ENCODE results near the gene PLEK.
"Not testable (repeated sequence)": the region's sequence is repeated elsewhere in the genome, so short reads cannot be mapped to it uniquely, and the experiment has no call there.

PLEK gene

DNA sequence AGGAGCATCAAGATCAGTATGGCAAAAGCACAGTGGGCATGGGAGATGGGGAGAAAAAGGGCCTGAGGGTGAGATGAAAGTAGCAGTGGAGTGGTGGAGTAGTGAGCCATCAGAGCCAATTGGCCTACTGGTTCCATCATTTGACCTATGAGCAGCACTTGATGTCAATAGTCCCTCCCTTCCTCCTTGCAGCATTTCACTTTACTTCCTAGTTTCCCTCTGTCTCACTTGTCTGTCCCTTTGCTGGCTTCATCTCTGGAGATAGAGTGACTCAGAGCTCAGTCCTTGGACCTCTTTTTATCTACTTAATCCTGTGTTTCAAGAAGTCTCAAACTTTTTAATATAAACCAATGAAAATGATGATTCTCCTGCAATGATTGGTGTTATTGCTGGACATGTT is 69.9 kb downstream of the PLEK start:
- no peak overlapping the region for H3K27ac ChIP-seq (ENCODE audit: low read length)
- H3K4me3 ChIP-seq (ENCODE audit: low read depth in 1 of 2, low read length in 2 of 2), result no peak overlapping the region
- no peaks in the 10 kb centered on the region for H3K9me3 ChIP-seq (ENCODE audit: control insufficient read depth in 1 of 2, low read length in 2 of 2)
- H3K4me1 ChIP-seq (ENCODE audit: control insufficient read depth in 1 of 2, insufficient read depth in 2 of 2, low read length in 2 of 2), result no peaks in the 10 kb centered on the region
- no peaks in the 10 kb centered on the region for H3K36me3 ChIP-seq (ENCODE audit: control insufficient read depth in 1 of 2, insufficient read depth in 2 of 2, low read length in 2 of 2)
- H3K27me3 ChIP-seq (ENCODE audit: low read depth, low read length), result no peaks in the 10 kb centered on the region

DNA sequence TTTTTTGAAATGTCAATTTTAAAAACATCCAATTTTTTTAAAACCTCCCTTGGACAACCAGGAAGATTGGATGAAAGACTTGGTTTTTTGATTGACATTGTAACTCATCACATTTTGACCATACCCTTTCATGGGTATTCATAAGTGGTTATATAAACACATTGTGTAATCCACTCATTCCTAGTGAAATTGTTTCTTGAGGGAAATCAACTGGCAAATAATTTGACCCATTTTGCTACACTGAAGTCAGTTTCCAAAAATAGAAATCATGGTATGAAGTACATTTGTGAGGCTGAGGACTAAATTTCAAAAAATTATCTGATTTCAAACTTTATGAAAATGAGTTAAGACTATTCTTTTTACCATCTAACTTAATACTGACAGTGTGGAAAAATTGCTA is 70.5 kb downstream of the PLEK start:
- Histone ChIP-seq H3K36me3 (ENCODE audit: control insufficient read depth in 1 of 2, insufficient read depth in 2 of 2, low read length in 2 of 2) (no peaks in the 10 kb centered on the region), H3K9me3 (ENCODE audit: control insufficient read depth in 1 of 2, low read length in 2 of 2) (no peaks in the 10 kb centered on the region), H3K4me3 (ENCODE audit: low read depth in 1 of 2, low read length in 2 of 2) (no peak overlapping the region), H3K27me3 (ENCODE audit: low read depth, low read length) (no peaks in the 10 kb centered on the region), H3K4me1 (ENCODE audit: control insufficient read depth in 1 of 2, insufficient read depth in 2 of 2, low read length in 2 of 2) (no peaks in the 10 kb centered on the region), H3K27ac (ENCODE audit: low read length) (no peak overlapping the region)

DNA sequence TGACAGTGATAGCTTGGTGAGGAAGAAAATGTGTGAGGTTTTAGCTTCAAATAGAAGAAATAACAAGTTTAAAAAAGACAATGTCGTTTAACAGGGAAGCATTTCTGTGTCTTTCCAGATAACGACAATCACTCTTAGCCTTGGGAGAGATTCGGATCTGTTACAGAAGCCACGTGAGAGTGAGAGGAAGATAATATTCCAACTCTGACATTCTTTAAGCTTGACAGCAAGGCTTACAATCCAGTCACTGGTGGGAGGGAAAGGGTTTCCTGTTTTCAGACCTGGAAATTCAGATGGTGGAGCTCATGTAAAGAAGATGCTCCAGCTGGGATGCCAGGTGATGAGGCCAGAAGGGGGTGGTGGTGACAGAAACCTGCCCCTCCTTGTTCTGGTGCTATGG is 71.2 kb downstream of the PLEK start:
- Histone ChIP-seq H3K9me3 (ENCODE audit: control insufficient read depth in 1 of 2, low read length in 2 of 2) (no peaks in the 10 kb centered on the region), H3K4me1 (ENCODE audit: control insufficient read depth in 1 of 2, insufficient read depth in 2 of 2, low read length in 2 of 2) (peaks cover under 1 to 5% of the 10 kb centered on the region in 2 donors), H3K36me3 (ENCODE audit: control insufficient read depth in 1 of 2, insufficient read depth in 2 of 2, low read length in 2 of 2) (no peaks in the 10 kb centered on the region), H3K4me3 (ENCODE audit: low read depth in 1 of 2, low read length in 2 of 2) (no peak overlapping the region), H3K27ac (ENCODE audit: low read length) (no peak overlapping the region), H3K27me3 (ENCODE audit: low read depth, low read length) (no peaks in the 10 kb centered on the region)

DNA sequence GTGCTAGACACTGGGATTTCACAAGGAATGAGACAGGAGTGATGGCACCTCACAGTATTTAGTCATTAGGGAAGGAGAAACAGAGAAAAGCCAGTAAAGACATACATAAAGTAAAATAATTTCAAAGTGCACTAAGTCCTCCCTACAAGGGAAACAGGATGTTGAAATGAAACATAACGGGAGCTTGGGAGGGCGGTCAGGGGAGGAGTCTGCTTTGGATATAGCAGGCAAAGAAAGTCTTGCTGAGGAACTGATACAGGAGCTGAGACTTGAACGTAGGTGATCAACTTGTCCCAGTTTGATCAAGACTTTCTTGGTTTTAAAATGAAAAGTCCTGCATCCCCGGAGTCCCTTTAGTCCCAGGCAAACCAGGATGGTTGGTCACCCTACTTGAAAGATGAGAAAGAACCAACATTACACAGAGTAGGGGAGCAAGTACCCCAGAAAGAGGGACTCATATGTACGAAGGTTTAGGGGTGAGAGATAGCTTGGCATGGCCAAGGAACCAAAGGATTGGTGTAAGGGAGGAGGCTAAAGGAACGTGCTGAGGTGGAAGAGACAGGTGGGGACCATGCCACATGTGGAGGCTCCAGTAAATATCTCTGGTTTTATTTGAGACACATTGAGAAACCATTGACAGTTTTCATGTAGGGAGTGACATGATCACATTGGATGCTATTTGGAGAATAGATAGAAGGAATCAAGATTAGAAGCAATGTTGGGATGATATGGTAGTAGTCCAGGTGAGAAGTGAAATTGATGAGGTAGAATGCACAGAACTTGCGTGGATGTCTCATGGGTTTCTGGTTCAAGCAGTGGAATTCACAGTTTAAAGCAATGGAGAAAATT is 73.6 kb downstream of the PLEK start:
- H3K27ac ChIP-seq (ENCODE audit: low read length), result no peak overlapping the region
- peaks cover 3 to 10% of the 10 kb centered on the region in 2 donors for H3K4me1 ChIP-seq (ENCODE audit: control insufficient read depth in 1 of 2, insufficient read depth in 2 of 2, low read length in 2 of 2)
- H3K9me3 ChIP-seq (ENCODE audit: control insufficient read depth in 1 of 2, low read length in 2 of 2), result no peaks in the 10 kb centered on the region
- no peaks in the 10 kb centered on the region for H3K36me3 ChIP-seq (ENCODE audit: control insufficient read depth in 1 of 2, insufficient read depth in 2 of 2, low read length in 2 of 2)
- H3K27me3 ChIP-seq (ENCODE audit: low read depth, low read length), result no peaks in the 10 kb centered on the region
- no peak overlapping the region for H3K4me3 ChIP-seq (ENCODE audit: low read depth in 1 of 2, low read length in 2 of 2)

DNA sequence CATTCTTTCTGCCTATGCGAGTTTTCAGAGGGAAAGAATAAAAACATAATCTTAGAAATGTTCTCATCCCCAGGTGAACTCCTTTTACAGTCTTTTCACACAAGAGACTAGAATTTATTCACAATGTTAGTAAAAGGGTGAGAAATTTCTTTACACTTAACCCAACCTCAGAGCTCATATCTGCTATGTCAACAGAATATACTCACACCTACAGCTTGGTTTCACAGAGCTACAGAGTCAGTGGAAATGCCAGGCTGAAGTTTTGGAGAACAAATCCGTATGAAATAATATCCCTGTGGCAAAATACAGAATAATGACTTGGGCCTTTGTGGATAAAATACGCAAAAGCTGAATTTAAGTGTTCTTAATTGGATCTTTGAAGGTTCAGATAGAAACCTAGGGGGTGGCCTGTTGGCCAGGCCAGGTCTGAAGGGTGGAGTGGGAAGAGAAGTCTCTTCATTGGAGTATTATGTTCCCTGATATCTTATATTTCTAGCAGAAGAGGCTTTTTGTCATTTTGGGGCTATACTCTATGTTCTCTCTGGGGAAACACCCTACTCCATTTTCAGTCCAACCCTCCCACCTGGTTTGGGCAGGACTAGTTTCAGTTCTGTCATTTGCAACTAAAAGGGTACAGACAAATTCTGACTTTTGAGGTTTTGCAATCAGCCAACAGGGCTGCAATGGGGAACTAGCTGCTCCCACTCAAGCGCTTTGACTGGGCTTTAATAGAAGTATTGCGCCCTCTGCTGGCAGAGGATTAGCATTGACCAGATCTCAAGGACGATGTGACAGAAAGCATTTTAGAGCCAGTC is 76.3 kb downstream of the PLEK start:
- peaks cover 3 to 10% of the 10 kb centered on the region in 2 donors for H3K4me1 ChIP-seq (ENCODE audit: control insufficient read depth in 1 of 2, insufficient read depth in 2 of 2, low read length in 2 of 2)

DNA sequence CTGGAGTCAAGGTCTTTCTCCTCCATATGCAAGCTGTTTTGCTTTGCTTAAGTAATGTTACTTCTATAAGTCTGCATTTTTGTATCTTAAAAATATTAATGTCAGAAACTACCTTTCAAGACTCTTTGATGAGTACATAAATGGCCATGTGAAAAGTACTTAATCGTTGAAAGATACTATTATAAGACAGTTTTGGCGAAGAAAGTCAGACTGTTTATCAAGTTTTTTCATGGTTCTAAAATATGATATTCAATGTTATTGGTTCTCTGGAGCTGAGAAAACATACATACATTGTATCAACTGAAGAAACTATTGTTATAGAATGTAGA is 76.9 kb downstream of the PLEK start:
- H3K9me3 ChIP-seq (ENCODE audit: control insufficient read depth in 1 of 2, low read length in 2 of 2), result no peaks in the 10 kb centered on the region
- no peak overlapping the region for H3K27ac ChIP-seq (ENCODE audit: low read length)
- H3K4me3 ChIP-seq (ENCODE audit: low read depth in 1 of 2, low read length in 2 of 2), result no peak overlapping the region
- H3K4me1 ChIP-seq (ENCODE audit: control insufficient read depth in 1 of 2, insufficient read depth in 2 of 2, low read length in 2 of 2), result peaks cover 3 to 10% of the 10 kb centered on the region in 2 donors
- H3K36me3 ChIP-seq (ENCODE audit: control insufficient read depth in 1 of 2, insufficient read depth in 2 of 2, low read length in 2 of 2), result no peaks in the 10 kb centered on the region
- H3K27me3 ChIP-seq (ENCODE audit: low read depth, low read length), result no peaks in the 10 kb centered on the region

More for the DNA sequence above, 76.3 kb downstream of the PLEK start:
- Histone ChIP-seq H3K27me3 (ENCODE audit: low read depth, low read length) (no peaks in the 10 kb centered on the region), H3K27ac (ENCODE audit: low read length) (no peak overlapping the region), H3K9me3 (ENCODE audit: control insufficient read depth in 1 of 2, low read length in 2 of 2) (no peaks in the 10 kb centered on the region), H3K36me3 (ENCODE audit: control insufficient read depth in 1 of 2, insufficient read depth in 2 of 2, low read length in 2 of 2) (no peaks in the 10 kb centered on the region), H3K4me3 (ENCODE audit: low read depth in 1 of 2, low read length in 2 of 2) (no peak overlapping the region)

DNA sequence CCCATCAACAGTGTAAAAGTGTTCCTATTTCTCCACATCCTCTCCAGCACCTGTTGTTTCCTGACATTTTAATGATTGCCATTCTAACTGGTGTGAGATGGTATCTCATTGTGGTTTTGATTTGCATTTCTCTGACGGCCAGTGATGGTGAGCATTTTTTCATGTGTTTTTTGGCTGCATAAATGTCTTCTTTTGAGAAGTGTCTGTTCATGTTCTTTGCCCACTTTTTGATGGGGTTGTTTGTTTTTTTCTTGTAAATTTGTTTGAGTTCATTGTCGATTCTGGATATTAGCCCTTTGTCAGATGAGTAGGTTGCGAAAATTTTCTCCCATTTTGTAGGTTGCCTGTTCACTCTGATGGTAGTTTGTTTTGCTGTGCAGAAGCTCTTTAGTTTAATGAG is 81.3 kb downstream of the PLEK start:
- not testable (repeated sequence) for H3K27me3 ChIP-seq (ENCODE audit: low read depth, low read length); H3K4me3 ChIP-seq (ENCODE audit: low read depth in 1 of 2, low read length in 2 of 2); H3K4me1 ChIP-seq (ENCODE audit: control insufficient read depth in 1 of 2, insufficient read depth in 2 of 2, low read length in 2 of 2); H3K36me3 ChIP-seq (ENCODE audit: control insufficient read depth in 1 of 2, insufficient read depth in 2 of 2, low read length in 2 of 2); H3K27ac ChIP-seq (ENCODE audit: low read length)
- peaks cover 0 to 16% of the 10 kb centered on the region in 2 donors for H3K9me3 ChIP-seq (ENCODE audit: control insufficient read depth in 1 of 2, low read length in 2 of 2)

All from muscle layer of duodenum (tissue), 2 donors.